ENCODE results near the gene GAREM1. TPM values are rescaled to one million over a fixed set of nuclear protein-coding genes. Genes with fewer than 3 reads are reported as not detected.

The GAREM1 gene
- total RNA-seq, 3 donors from 2014 or later = 7.8 to 13.4 (median 12.0) TPM

DNA sequence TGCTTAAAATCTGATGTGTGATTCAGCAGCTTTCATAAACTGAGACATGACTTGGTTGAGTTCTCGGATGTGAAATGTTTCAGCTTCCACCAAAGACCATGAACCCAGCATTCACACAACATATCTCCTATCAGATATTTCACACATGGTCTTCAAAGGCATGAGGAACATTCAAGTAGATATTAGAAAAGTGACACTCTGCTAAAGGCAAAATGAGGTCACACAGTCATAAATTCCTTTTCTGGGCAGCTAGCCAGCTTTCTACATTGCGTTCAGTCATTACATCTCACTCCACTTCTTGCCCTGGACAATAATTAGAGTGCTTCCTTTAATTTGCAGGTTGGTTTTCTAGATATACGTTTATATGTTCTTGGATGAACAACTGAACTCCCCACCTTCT lies 96.7 kb downstream of the GAREM1 start:
- Histone ChIP-seq H3K27me3 (no peaks in the 10 kb centered on the region), H3K4me3 (no peak overlapping the region), H3K4me1 (peaks cover 0 to 12% of the 10 kb centered on the region in 2 donors), H3K36me3 (no peaks in the 10 kb centered on the region), H3K27ac (peak overlapping the region in 1 of 2 donors; percentile 90), H3K9me3 (no peaks in the 10 kb centered on the region)
- no peak for TF ChIP-seq POLR2A (IDR thresholded peaks at IDR 0.05)
- no peak for TF ChIP-seq CTCF (IDR thresholded peaks at IDR 0.05)
- TF ChIP-seq POLR2AphosphoS5 (IDR thresholded peaks at IDR 0.05) = no peak
- DNase-seq (ENCODE audit: low spot score in 2 of 2) = no peak
- intact Hi-C loops (cut with DNase I; ENCODE audit: low total_unique reads) = no loop called here

GRCh38 chr18:32373505-32373904 lies 97.2 kb downstream of the GAREM1 start:
- intact Hi-C loops (cut with DNase I; ENCODE audit: low total_unique reads) = no loop called here
- Histone ChIP-seq H3K27ac (peak overlapping the region; percentile 90), H3K27me3 (no peaks in the 10 kb centered on the region), H3K9me3 (no peaks in the 10 kb centered on the region), H3K36me3 (no peaks in the 10 kb centered on the region), H3K4me1 (peaks cover 0 to 12% of the 10 kb centered on the region in 2 donors), H3K4me3 (no peak overlapping the region)
- no peak for DNase-seq (ENCODE audit: low spot score in 2 of 2)
- TF ChIP-seq POLR2AphosphoS5 (IDR thresholded peaks at IDR 0.05) = no peak
- TF ChIP-seq CTCF (IDR thresholded peaks at IDR 0.05) = no peak
- TF ChIP-seq POLR2A (IDR thresholded peaks at IDR 0.05) = no peak

DNA sequence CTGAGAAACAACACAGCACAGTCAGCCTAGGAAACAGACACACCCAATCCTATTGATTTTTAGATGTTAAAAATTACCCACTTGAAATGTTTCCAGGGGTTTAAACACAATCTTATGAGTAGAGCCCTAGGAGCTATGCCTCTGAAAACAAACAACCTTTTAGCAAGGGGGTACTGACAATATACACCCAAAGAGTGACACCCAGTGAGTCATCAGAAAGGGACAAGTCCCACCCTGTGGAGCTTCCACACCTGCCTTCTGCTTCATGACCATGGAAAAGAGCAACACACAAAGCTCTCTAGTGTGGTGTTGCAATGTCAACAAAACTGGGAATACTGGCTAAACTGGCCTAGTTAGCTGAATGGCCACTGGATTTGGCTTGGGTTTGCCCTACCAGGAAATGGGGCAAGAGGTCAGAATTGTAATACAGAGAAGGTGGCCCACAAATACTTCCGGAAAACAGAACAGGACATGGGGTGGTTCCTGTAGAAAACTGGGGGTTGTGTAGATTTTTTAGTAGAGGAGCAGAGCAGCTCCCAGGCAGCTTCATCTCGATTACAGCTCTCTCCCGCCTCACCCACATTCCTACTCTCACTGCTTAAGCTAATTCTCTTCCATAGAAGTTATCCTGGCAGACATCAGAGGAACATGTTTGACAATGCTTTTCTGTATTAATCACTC lies 98.2 kb downstream of the GAREM1 start:
- Histone ChIP-seq H3K9me3 (no peaks in the 10 kb centered on the region), H3K4me3 (peak overlapping the region in 1 of 3 donors; percentile 17), H3K27me3 (no peaks in the 10 kb centered on the region), H3K36me3 (no peaks in the 10 kb centered on the region), H3K4me1 (peaks cover 0 to 12% of the 10 kb centered on the region in 2 donors), H3K27ac (peak overlapping the region; percentile 90)
- DNase-seq (ENCODE audit: low spot score in 2 of 2) = peak; percentile 52 to 84
- intact Hi-C loops (cut with DNase I; ENCODE audit: low total_unique reads) = no loop called here
- no peak for TF ChIP-seq POLR2A (IDR thresholded peaks at IDR 0.05)
- TF ChIP-seq CTCF (IDR thresholded peaks at IDR 0.05) = no peak
- peak; percentile 57 to 91 (median 84) for TF ChIP-seq POLR2AphosphoS5 (IDR thresholded peaks at IDR 0.05)

DNA sequence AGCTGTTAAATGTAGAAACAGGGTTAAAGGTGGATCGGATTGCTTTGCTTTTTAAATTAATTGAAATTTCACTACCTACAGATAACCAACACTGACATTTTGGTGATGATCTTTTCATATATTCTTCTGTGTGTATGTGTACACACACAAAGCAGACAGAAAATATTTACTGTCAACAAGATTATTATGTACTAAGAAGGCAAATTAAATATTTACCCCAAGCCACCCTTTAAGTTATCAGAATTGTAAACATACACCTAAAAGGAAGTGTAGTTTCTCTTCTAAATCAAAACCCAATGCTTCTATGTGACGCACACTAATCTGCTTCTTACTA lies 98.7 kb downstream of the GAREM1 start:
- Histone ChIP-seq H3K9me3 (no peaks in the 10 kb centered on the region), H3K4me3 (peak overlapping the region in 1 of 3 donors; percentile 17), H3K27me3 (no peaks in the 10 kb centered on the region), H3K27ac (peak overlapping the region; percentile 90), H3K36me3 (no peaks in the 10 kb centered on the region), H3K4me1 (peaks cover 0 to 12% of the 10 kb centered on the region in 2 donors)
- intact Hi-C loops (cut with DNase I; ENCODE audit: low total_unique reads) = no loop called here
- TF ChIP-seq POLR2AphosphoS5 (IDR thresholded peaks at IDR 0.05) = no peak
- no peak for TF ChIP-seq POLR2A (IDR thresholded peaks at IDR 0.05)
- TF ChIP-seq CTCF (IDR thresholded peaks at IDR 0.05) = no peak
- no peak for DNase-seq (ENCODE audit: low spot score in 2 of 2)

- no peaks in the 10 kb centered on the region for H3K9me3 ChIP-seq
- H3K36me3 ChIP-seq = no peaks in the 10 kb centered on the region
- peaks cover 0 to 12% of the 10 kb centered on the region in 2 donors for H3K4me1 ChIP-seq
- TF ChIP-seq CTCF (IDR thresholded peaks at IDR 0.05) = no peak
- TF ChIP-seq POLR2A (IDR thresholded peaks at IDR 0.05) = no peak
- TF ChIP-seq POLR2AphosphoS5 (IDR thresholded peaks at IDR 0.05) = no peak
- no peak overlapping the region for H3K4me3 ChIP-seq
- intact Hi-C loops (cut with DNase I; ENCODE audit: low total_unique reads) = no loop called here
- H3K27me3 ChIP-seq = no peaks in the 10 kb centered on the region
- H3K27ac ChIP-seq = peak overlapping the region; percentile 90
- no peak for DNase-seq (ENCODE audit: low spot score in 2 of 2)
Observed at GRCh38 chr18:32371384-32371783, 99.3 kb downstream of the GAREM1 start.
